Measurements from ENCODE around the gene AUTS2.

- TF ChIP-seq EZH2 (IDR thresholded peaks at IDR 0.05; ENCODE audit: borderline replicate concordance, insufficient read depth, low read length, poor library complexity, severe bottlenecking) = no peak
- TF ChIP-seq, protein P1, sequence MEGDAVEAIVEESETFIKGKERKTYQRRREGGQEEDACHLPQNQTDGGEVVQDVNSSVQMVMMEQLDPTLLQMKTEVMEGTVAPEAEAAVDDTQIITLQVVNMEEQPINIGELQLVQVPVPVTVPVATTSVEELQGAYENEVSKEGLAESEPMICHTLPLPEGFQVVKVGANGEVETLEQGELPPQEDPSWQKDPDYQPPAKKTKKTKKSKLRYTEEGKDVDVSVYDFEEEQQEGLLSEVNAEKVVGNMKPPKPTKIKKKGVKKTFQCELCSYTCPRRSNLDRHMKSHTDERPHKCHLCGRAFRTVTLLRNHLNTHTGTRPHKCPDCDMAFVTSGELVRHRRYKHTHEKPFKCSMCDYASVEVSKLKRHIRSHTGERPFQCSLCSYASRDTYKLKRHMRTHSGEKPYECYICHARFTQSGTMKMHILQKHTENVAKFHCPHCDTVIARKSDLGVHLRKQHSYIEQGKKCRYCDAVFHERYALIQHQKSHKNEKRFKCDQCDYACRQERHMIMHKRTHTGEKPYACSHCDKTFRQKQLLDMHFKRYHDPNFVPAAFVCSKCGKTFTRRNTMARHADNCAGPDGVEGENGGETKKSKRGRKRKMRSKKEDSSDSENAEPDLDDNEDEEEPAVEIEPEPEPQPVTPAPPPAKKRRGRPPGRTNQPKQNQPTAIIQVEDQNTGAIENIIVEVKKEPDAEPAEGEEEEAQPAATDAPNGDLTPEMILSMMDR (IDR thresholded peaks at IDR 0.05; ENCODE audit: poor library complexity, severe bottlenecking) = no peak
- TF ChIP-seq, protein P2, sequence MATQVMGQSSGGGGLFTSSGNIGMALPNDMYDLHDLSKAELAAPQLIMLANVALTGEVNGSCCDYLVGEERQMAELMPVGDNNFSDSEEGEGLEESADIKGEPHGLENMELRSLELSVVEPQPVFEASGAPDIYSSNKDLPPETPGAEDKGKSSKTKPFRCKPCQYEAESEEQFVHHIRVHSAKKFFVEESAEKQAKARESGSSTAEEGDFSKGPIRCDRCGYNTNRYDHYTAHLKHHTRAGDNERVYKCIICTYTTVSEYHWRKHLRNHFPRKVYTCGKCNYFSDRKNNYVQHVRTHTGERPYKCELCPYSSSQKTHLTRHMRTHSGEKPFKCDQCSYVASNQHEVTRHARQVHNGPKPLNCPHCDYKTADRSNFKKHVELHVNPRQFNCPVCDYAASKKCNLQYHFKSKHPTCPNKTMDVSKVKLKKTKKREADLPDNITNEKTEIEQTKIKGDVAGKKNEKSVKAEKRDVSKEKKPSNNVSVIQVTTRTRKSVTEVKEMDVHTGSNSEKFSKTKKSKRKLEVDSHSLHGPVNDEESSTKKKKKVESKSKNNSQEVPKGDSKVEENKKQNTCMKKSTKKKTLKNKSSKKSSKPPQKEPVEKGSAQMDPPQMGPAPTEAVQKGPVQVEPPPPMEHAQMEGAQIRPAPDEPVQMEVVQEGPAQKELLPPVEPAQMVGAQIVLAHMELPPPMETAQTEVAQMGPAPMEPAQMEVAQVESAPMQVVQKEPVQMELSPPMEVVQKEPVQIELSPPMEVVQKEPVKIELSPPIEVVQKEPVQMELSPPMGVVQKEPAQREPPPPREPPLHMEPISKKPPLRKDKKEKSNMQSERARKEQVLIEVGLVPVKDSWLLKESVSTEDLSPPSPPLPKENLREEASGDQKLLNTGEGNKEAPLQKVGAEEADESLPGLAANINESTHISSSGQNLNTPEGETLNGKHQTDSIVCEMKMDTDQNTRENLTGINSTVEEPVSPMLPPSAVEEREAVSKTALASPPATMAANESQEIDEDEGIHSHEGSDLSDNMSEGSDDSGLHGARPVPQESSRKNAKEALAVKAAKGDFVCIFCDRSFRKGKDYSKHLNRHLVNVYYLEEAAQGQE (IDR thresholded peaks at IDR 0.05; ENCODE audit: borderline replicate concordance) = no peak
- no peak for TF ChIP-seq EP300 (conservative IDR thresholded peaks at IDR 0.05; ENCODE audit: poor library complexity, severe bottlenecking)
- no peak for TF ChIP-seq POLR2AphosphoS5 (IDR thresholded peaks at IDR 0.05)
- TF ChIP-seq SMC3 (conservative IDR thresholded peaks at IDR 0.05; ENCODE audit: poor library complexity) = no peak
- TF ChIP-seq TAF1 (IDR thresholded peaks at IDR 0.05; ENCODE audit: low read depth) = no peak
- TF ChIP-seq RAD21 (conservative IDR thresholded peaks at IDR 0.05) = no peak
- no peak for TF ChIP-seq MXI1 (conservative IDR thresholded peaks at IDR 0.05; ENCODE audit: poor library complexity, severe bottlenecking)
Observed at GRCh38 chr7:69796416-69796815, 198.1 kb downstream of the AUTS2 start.
